Measurements from ENCODE around the gene DCAF7.

DNA sequence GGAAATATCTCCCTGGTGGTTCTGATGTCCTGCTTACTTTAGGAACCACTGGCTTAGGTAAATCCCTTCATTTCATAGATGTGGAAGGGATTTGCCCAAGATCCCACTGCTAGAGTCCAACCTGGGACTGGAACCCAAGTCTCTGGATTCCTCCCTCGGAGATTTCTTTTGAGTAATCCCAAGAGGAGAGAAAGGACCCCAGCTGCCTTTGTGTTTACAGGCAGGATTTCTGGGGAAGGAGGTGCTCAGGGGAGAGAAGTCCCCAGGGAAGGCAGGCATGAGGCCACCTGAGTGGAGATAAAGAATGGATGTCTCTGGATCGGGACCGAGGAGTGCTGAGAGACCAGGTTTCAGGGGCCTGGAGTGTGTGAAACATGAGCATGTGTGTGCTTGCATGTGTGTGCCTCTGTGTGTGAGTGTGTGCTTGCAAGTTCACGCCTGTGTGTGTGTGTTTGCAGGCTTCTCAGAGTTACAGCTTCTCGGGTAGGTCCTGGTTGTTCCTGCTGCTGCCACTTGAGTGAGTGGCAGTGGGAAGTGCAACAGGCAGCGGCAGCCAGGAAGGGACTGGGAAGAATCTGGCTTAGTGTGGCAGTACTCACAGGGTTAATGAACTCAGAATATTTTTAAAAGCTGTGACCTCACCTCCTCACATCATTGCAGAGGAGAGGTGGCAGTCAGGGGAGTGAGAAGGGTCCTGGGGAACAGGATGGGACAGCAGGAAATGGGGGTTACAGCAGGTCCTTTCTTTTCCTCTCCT lies 24.9 kb upstream of the DCAF7 start:
- TF ChIP-seq YY1 (IDR thresholded peaks at IDR 0.05; ENCODE audit: insufficient read depth, insufficient read length) (no peak), ZNF274 (IDR thresholded peaks at IDR 0.05; ENCODE audit: low read depth, low read length) (no peak), SUZ12 (IDR thresholded peaks at IDR 0.05; ENCODE audit: extremely low read depth, insufficient read depth, insufficient read length) (no peak)

Measured in NT2/D1 (cell line).